ENCODE measurements around the gene GRB14.
"Not testable (repeated sequence)": the region's sequence is repeated elsewhere in the genome, so short reads cannot be mapped to it uniquely, and the experiment has no call there.

GRB14 gene

GRCh38 chr2:164554487-164554886 is 66.8 kb downstream of the GRB14 start:
- DNase-seq: no peak

GRCh38 chr2:164551519-164551918 is 69.8 kb downstream of the GRB14 start:
- no peak for DNase-seq

- not testable (repeated sequence) for DNase-seq
Measured at GRCh38 chr2:164549705-164550104, 71.6 kb downstream of the GRB14 start.

GRCh38 chr2:164545484-164545883 is 75.8 kb downstream of the GRB14 start:
- DNase-seq: no peak

GRCh38 chr2:164542581-164543021 is 78.7 kb downstream of the GRB14 start:
- DNase-seq: no peak

GRCh38 chr2:164538240-164538866 is 82.9 kb downstream of the GRB14 start:
- no peak for DNase-seq

GRCh38 chr2:164535280-164536025 is 85.8 kb downstream of the GRB14 start:
- DNase-seq: no peak

- no peak for DNase-seq
Measured at GRCh38 chr2:164530464-164530863, 90.8 kb downstream of the GRB14 start.

GRCh38 chr2:164523726-164524125 is 97.6 kb downstream of the GRB14 start:
- DNase-seq: no peak

GRCh38 chr2:164523009-164523408 is 98.3 kb downstream of the GRB14 start:
- no peak for DNase-seq

GRCh38 chr2:164522561-164522981 is 98.7 kb downstream of the GRB14 start:
- no peak for DNase-seq

- no peak for DNase-seq
Measured at GRCh38 chr2:164515734-164516133, 105.5 kb downstream of the GRB14 start.

GRCh38 chr2:164515030-164515429 is 106.3 kb downstream of the GRB14 start:
- DNase-seq: no peak

- no peak for DNase-seq
Measured at GRCh38 chr2:164514491-164514890, 106.8 kb downstream of the GRB14 start.

- DNase-seq: no peak
Measured at GRCh38 chr2:164512871-164513270, 108.4 kb downstream of the GRB14 start.

- DNase-seq: no peak
Measured at GRCh38 chr2:164511738-164512137, 109.5 kb downstream of the GRB14 start.

GRCh38 chr2:164510895-164511294 is 110.4 kb downstream of the GRB14 start:
- DNase-seq: no peak

GRCh38 chr2:164509137-164509877 is 112.0 kb downstream of the GRB14 start:
- no peak for DNase-seq

- no peak for DNase-seq
Measured at GRCh38 chr2:164504253-164504652, 117.0 kb downstream of the GRB14 start.

GRCh38 chr2:164498836-164499235 is 122.4 kb downstream of the GRB14 start:
- DNase-seq: no peak

GRCh38 chr2:164496881-164497280 is 124.4 kb downstream of the GRB14 start:
- DNase-seq: no peak

- DNase-seq: no peak
Measured at GRCh38 chr2:164496421-164496820, 124.9 kb downstream of the GRB14 start.

- no peak for DNase-seq
Measured at GRCh38 chr2:164495491-164496223, 125.6 kb downstream of the GRB14 start.
